Mesenchymal stem cell (in vitro differentiated cells and primary cell): ENCODE measurements around the gene FHOD1.

Source experiments
- DNase-seq: peaks from one replicate; pipeline ENCODE4 v3.0.0-alpha.2; 2013
- H2AFZ ChIP-seq: one replicate; pipeline ENCODE4 v1.6.1; 2013; ENCODE audit warnings: low read depth, mild to moderate bottlenecking, control low read depth, inconsistent platforms, low read length, moderate library complexity
- H2AK5ac ChIP-seq: 2 replicates; pipeline ENCODE4 v1.6.1; 2013; ENCODE audit warnings: low read length, moderate library complexity, mild to moderate bottlenecking, inconsistent platforms; ENCODE audit not compliant: severe bottlenecking
- H2BK120ac ChIP-seq: one replicate; pipeline ENCODE4 v1.6.1; 2013; ENCODE audit warnings: low read depth, mild to moderate bottlenecking, inconsistent platforms, low read length, moderate library complexity
- H2BK12ac ChIP-seq, 2 experiments: one replicate each; pipeline ENCODE4 v1.6.1; 2013; ENCODE audit warnings: inconsistent platforms in 2 of 2, low read length in 2 of 2, mild to moderate bottlenecking in 2 of 2, moderate library complexity in 2 of 2, control low read depth in 1 of 2
- H2BK15ac ChIP-seq: one replicate; pipeline ENCODE4 v1.6.1; 2013; ENCODE audit warnings: mild to moderate bottlenecking, low read depth, inconsistent platforms; ENCODE audit not compliant: poor library complexity, severe bottlenecking
- H2BK5ac ChIP-seq: 2 replicates; pipeline ENCODE4 v1.6.1; 2013; ENCODE audit warnings: low read depth, mild to moderate bottlenecking, low read length, control low read depth, inconsistent platforms; ENCODE audit not compliant: poor library complexity, severe bottlenecking
- H3K14ac ChIP-seq, 2 experiments: one replicate each; pipeline ENCODE4 v1.6.1; 2013; ENCODE audit warnings: inconsistent platforms in 2 of 2, low read length in 2 of 2, control low read depth in 1 of 2, mild to moderate bottlenecking in 1 of 2, moderate library complexity in 1 of 2
- H3K18ac ChIP-seq, 2 experiments: one replicate each; pipeline ENCODE4 v1.6.1; 2013; ENCODE audit warnings: inconsistent platforms in 2 of 2, low read length in 2 of 2, control low read depth in 1 of 2, low read depth in 1 of 2, mild to moderate bottlenecking in 1 of 2
- H3K23ac ChIP-seq, 2 experiments: one replicate each; pipeline ENCODE4 v1.6.1; 2013; ENCODE audit warnings: inconsistent platforms in 2 of 2, low read length in 2 of 2, mild to moderate bottlenecking in 2 of 2, moderate library complexity in 2 of 2, control low read depth in 1 of 2
- H3K27ac ChIP-seq: 2 replicates; pipeline ENCODE4 v1.5.1; 2013; ENCODE audit warnings: mild to moderate bottlenecking, moderate library complexity, low read length, control low read depth, inconsistent platforms; ENCODE audit not compliant: poor library complexity, severe bottlenecking
- H3K27me3 ChIP-seq, 2 experiments: 2 replicates each; pipeline versions ENCODE4 v1.6.1 to v1.7.0; 2013; ENCODE audit warnings: low read length in 2 of 2, mild to moderate bottlenecking in 2 of 2, moderate library complexity in 2 of 2, control low read depth in 1 of 2, inconsistent platforms in 1 of 2; ENCODE audit not compliant: control insufficient read depth in 1 of 2, insufficient read depth in 1 of 2
- H3K36me3 ChIP-seq, 2 experiments: 2 replicates each; pipeline versions ENCODE4 v1.6.1 to v1.7.0; 2013; ENCODE audit warnings: low read length in 2 of 2, control low read depth in 1 of 2, inconsistent platforms in 1 of 2, low read depth in 1 of 2, mild to moderate bottlenecking in 1 of 2; ENCODE audit not compliant: insufficient read depth in 2 of 2, control insufficient read depth in 1 of 2
- H3K4ac ChIP-seq, 2 experiments: one replicate each; pipeline ENCODE4 v1.6.1; 2013; ENCODE audit warnings: inconsistent platforms in 2 of 2, low read length in 2 of 2, mild to moderate bottlenecking in 2 of 2, moderate library complexity in 2 of 2, control low read depth in 1 of 2, low read depth in 1 of 2
- H3K4me1 ChIP-seq: 2 replicates; pipeline ENCODE4 v1.6.1; 2013; ENCODE audit warnings: low read depth, low read length, control low read depth; ENCODE audit not compliant: control insufficient read depth, insufficient read depth
- H3K4me2 ChIP-seq: 2 replicates; pipeline ENCODE4 v1.6.1; 2013; ENCODE audit warnings: low read length, mild to moderate bottlenecking, inconsistent platforms; ENCODE audit not compliant: poor library complexity, severe bottlenecking
- H3K4me3 ChIP-seq, 2 experiments: 2 replicates each; pipeline versions ENCODE4 v1.5.1 to v1.7.0; 2013; ENCODE audit warnings: low read length in 2 of 2, mild to moderate bottlenecking in 2 of 2, control low read depth in 1 of 2, low read depth in 1 of 2; ENCODE audit not compliant: insufficient read depth in 1 of 2
- H3K79me1 ChIP-seq: replicated peaks from 2 replicates; pipeline ENCODE4 v1.6.1; 2013; ENCODE audit warnings: mild to moderate bottlenecking, control low read depth, low read length, inconsistent platforms; ENCODE audit not compliant: poor library complexity, severe bottlenecking
- H3K9ac ChIP-seq: 2 replicates; pipeline ENCODE4 v1.7.0; 2013; ENCODE audit warnings: mild to moderate bottlenecking, low read length, moderate library complexity
- H3K9me3 ChIP-seq: 2 replicates; pipeline ENCODE4 v1.7.0; 2013; ENCODE audit warnings: mild to moderate bottlenecking, low read length; ENCODE audit not compliant: control insufficient read depth
- H4K8ac ChIP-seq: one replicate; pipeline ENCODE4 v1.6.1; 2013; ENCODE audit warnings: inconsistent platforms, mild to moderate bottlenecking, low read length, moderate library complexity
- H4K91ac ChIP-seq: one replicate; pipeline ENCODE4 v1.6.1; 2013; ENCODE audit warnings: mild to moderate bottlenecking, low read length, inconsistent platforms
- WGBS: methylation state at CpG from one replicate; pipeline ENCODE4 v1.1.7; 2013; ENCODE audit warnings: mixed read lengths; 5-methylcytosine and 5-hydroxymethylcytosine counted together

FHOD1 gene

DNA sequence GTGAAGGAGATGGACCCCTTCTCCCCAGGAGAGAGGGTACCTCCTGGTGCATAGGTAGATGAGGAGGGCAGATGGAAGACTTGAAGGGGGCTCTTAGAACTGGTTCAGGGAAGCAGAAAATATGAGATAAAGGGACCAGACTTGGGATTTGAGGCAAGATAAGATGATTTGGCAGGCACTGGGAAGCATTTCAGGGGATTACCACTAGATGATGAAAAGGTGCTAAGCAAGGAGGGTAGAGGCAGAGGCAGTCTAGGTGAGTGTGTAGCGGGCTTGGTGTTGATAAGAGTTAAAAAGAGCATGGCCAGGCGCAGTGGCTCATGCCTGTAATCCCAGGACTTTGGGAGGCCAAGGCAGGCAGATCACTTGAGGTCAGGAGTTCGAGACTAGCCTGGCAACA is 15.9 kb upstream of the FHOD1 start:
- H3K27me3 ChIP-seq: peaks cover 0 to 4% of the 10 kb centered on the region in 2 experiments
- H3K4me3 ChIP-seq: no peak overlapping the region
- H3K23ac ChIP-seq: no peak overlapping the region
- no peak overlapping the region for H4K91ac ChIP-seq
- H3K4ac ChIP-seq: no peak overlapping the region
- H3K9me3 ChIP-seq: no peaks in the 10 kb centered on the region
- no peak overlapping the region for H2BK5ac ChIP-seq
- no peak overlapping the region for H4K8ac ChIP-seq
- no peaks in the 10 kb centered on the region for H3K79me1 ChIP-seq
- no peak for DNase-seq
- peak overlapping the region in 1 of 2 experiments; percentile 15 for H3K18ac ChIP-seq
- no peak overlapping the region for H3K27ac ChIP-seq
- H3K36me3 ChIP-seq: peaks cover 0 to 32% of the 10 kb centered on the region in 2 experiments
- H3K14ac ChIP-seq: no peak overlapping the region
- H3K9ac ChIP-seq: no peak overlapping the region
- peaks cover 2% of the 10 kb centered on the region for H3K4me1 ChIP-seq
- H3K4me2 ChIP-seq: no peak overlapping the region
- no peak overlapping the region for H2BK15ac ChIP-seq
- H2AFZ ChIP-seq: no peak overlapping the region
- H2BK120ac ChIP-seq: no peak overlapping the region
- H2BK12ac ChIP-seq: no peak overlapping the region
- 88% methylated on average over 3 of the region's 3 CpGs for WGBS
- H2AK5ac ChIP-seq: no peak overlapping the region

DNA sequence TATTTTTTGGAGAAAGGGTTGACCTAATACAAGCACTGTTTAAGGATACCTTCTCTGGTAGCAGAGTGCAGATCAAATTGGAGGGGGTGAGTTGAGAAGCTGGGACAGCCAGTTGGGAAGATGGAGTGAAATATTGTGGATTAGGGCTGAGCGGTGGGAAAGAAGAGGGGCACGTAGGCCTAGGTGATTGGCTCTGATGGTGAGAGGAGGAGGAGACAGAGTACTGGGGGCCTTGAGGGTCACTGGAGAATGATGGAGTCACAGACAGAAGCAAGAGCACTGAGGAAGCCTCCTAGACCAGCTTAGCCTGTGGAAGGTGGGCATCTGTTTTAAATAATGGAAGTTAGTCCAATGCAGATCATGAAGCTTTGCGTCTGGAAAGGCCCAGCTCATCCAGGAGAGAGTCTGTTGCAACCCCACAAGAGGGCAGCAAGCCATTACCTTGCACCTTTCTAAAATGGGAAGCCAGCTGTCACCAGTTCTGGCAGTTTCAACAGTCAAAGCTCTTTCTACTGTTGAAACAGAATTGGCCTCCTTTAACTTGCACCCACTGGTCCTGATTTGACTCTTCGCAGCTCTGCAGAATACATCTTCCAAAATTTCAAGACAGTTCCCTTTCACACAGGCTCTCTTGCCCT is 13.3 kb upstream of the FHOD1 start:
- Histone ChIP-seq H2BK5ac (no peak overlapping the region), H3K9ac (peak overlapping the region; percentile 7), H3K23ac (no peak overlapping the region), H2BK12ac (peak overlapping the region in 1 of 2 experiments; percentile 10), H4K91ac (no peak overlapping the region), H3K4me1 (no peaks in the 10 kb centered on the region), H2BK15ac (no peak overlapping the region), H3K79me1 (no peaks in the 10 kb centered on the region), H3K27me3 (peaks cover 0 to 4% of the 10 kb centered on the region in 2 experiments), H2AK5ac (peak overlapping the region; percentile 44), H3K36me3 (peaks cover 15 to 47% of the 10 kb centered on the region in 2 experiments), H3K14ac (no peak overlapping the region), H3K4me2 (no peak overlapping the region), H2BK120ac (no peak overlapping the region), H3K4me3 (no peak overlapping the region), H2AFZ (no peak overlapping the region), H4K8ac (no peak overlapping the region), H3K4ac (no peak overlapping the region), H3K9me3 (no peaks in the 10 kb centered on the region), H3K27ac (no peak overlapping the region), H3K18ac (no peak overlapping the region)
- 82% methylated on average over 4 of the region's 4 CpGs for WGBS
- DNase-seq: peak; percentile 70

DNA sequence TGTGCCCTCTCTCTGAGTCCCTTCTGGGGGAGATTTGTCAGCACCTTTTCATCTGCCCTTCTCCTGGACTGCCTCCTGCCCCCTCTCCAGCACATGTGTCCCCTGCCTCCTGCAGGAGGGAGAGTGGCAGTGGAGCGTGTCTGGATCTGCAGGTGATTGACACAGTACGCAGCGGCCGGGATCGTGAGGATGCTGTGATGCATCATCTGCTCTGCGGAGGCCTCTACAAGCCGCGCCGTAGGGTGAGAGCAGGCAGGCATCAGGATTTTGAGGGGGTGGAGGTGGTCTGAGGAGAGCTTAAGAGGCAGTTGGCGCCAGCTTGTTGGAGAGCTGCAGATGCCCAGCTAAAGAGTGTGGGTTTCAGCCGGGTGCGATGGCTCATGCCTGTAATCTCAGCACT is 12.4 kb upstream of the FHOD1 start:
- no peak overlapping the region for H4K8ac ChIP-seq
- H3K14ac ChIP-seq: peak overlapping the region in 1 of 2 experiments; percentile 1
- no peak overlapping the region for H2AK5ac ChIP-seq
- H2AFZ ChIP-seq: no peak overlapping the region
- H3K4me1 ChIP-seq: no peaks in the 10 kb centered on the region
- H3K79me1 ChIP-seq: no peaks in the 10 kb centered on the region
- no peak overlapping the region for H2BK15ac ChIP-seq
- no peaks in the 10 kb centered on the region for H3K9me3 ChIP-seq
- no peak overlapping the region for H2BK12ac ChIP-seq
- no peak overlapping the region for H2BK120ac ChIP-seq
- no peak overlapping the region for H2BK5ac ChIP-seq
- H3K4ac ChIP-seq: no peak overlapping the region
- no peak overlapping the region for H3K4me2 ChIP-seq
- no peak overlapping the region for H3K18ac ChIP-seq
- no peak for DNase-seq
- no peak overlapping the region for H3K23ac ChIP-seq
- H3K36me3 ChIP-seq: peaks cover 21 to 56% of the 10 kb centered on the region in 2 experiments
- no peak overlapping the region for H3K27ac ChIP-seq
- H3K27me3 ChIP-seq: peaks cover 0 to 4% of the 10 kb centered on the region in 2 experiments
- H3K4me3 ChIP-seq: no peak overlapping the region
- H4K91ac ChIP-seq: peak overlapping the region; percentile 43
- no peak overlapping the region for H3K9ac ChIP-seq
- 98% methylated on average over 11 of the region's 12 CpGs for WGBS

- no peak overlapping the region for H4K8ac ChIP-seq
- H3K14ac ChIP-seq: no peak overlapping the region
- no peaks in the 10 kb centered on the region for H3K79me1 ChIP-seq
- no peaks in the 10 kb centered on the region for H3K4me1 ChIP-seq
- no peak overlapping the region for H3K4me2 ChIP-seq
- peaks cover 0 to 4% of the 10 kb centered on the region in 2 experiments for H3K27me3 ChIP-seq
- no peaks in the 10 kb centered on the region for H3K9me3 ChIP-seq
- DNase-seq: no peak
- H3K4me3 ChIP-seq: no peak overlapping the region
- H3K23ac ChIP-seq: no peak overlapping the region
- WGBS: 97% methylated on average over 11 of the region's 11 CpGs
- no peak overlapping the region for H3K27ac ChIP-seq
- H2AK5ac ChIP-seq: no peak overlapping the region
- H2BK15ac ChIP-seq: no peak overlapping the region
- no peak overlapping the region for H2AFZ ChIP-seq
- H3K36me3 ChIP-seq: peaks cover 21 to 67% of the 10 kb centered on the region in 2 experiments
- H3K18ac ChIP-seq: no peak overlapping the region
- no peak overlapping the region for H4K91ac ChIP-seq
- H3K4ac ChIP-seq: no peak overlapping the region
- no peak overlapping the region for H2BK5ac ChIP-seq
- peak overlapping the region; percentile 27 for H3K9ac ChIP-seq
- H2BK12ac ChIP-seq: no peak overlapping the region
- H2BK120ac ChIP-seq: no peak overlapping the region
Observed at GRCh38 chr16:67258161-67258835, 11.0 kb upstream of the FHOD1 start.
